ENCODE measurements around the gene LSM14B. TPM values are rescaled to one million over a fixed set of nuclear protein-coding genes. Genes with fewer than 3 reads are reported as not detected.

The LSM14B gene
- total RNA-seq, 1 experiment from 2014 or later = 51.3 TPM

DNA sequence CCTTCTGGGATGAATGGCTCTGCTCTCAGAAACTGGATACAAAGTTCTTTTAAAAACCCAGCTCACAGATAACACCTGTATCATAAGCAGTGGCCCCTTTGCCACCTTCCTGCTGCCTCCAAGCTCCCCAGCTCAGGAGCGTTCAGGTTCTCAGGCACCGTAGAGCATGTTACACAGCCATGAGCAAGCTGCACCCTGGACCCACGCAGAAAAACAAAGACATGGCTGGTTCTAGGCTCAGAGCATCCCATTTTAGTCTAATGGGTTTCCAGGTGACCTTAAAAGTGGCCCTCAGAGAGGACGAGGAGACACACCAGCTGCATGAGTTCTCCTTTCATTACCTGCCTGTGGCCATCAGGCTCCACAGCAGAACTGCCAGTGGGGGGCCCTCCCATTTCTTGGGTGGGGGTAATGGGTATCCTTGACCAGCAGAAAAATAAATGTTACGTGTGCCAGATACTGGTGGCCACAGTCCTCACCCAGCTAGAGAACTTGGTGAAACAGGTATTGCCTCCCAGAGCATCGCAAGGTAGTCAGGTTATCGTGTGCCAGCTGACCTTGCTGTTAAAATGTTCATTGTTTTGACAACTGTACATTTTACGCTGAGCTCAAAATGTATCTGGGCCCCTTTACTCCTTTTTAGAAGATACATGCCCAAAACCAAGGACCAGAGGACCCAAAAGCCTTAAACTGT, 13.4 kb downstream of the LSM14B start:
- POLR2A ChIA-PET = interaction anchor here (1.9 to 2.0 kb wide), 2 partner anchors 13 to 125 kb away, joined by 5 to 10 read pairs; partner anchors contain the start of gene LSM14B
- DNase-seq (ENCODE audit: low read depth, low spot score) (no peak), ATAC-seq (no peak)
- intact Hi-C loops (cut with micrococcal nuclease) = no loop called here
- CTCF ChIA-PET = interaction anchor here (0.7 to 1.5 kb wide), 4 partner anchors 9 to 658 kb away, joined by 3 to 24 read pairs (median 4); no protein-coding TSS in a partner anchor
- Histone ChIP-seq H4K20me1 (ENCODE audit: insufficient read depth) (peaks cover 7% of the 10 kb centered on the region; the same call in 1 of the 2 replicates), H3K4me3 (replicated peaks in 1 of 2; ENCODE audit: low read depth in 1 of 2, low read length in 2 of 2) (no peak overlapping the region), H3K9me3 (ENCODE audit: control insufficient read depth in 1 of 2, insufficient read depth in 1 of 2, low read depth in 1 of 2, low read length in 2 of 2) (no peaks in the 10 kb centered on the region), H3K79me2 (ENCODE audit: insufficient read depth, low read length) (peaks cover 40% of the 10 kb centered on the region), H3K9ac (ENCODE audit: low read length) (no peak overlapping the region), H3K27me3 (ENCODE audit: insufficient read depth, low read length) (no peaks in the 10 kb centered on the region), H2AFZ (ENCODE audit: low read depth, low read length, poor library complexity, severe bottlenecking) (no peak overlapping the region), H3K36me3 (ENCODE audit: control insufficient read depth in 1 of 2, insufficient read depth in 2 of 2, low read length in 2 of 2) (peaks cover 52 to 69% of the 10 kb centered on the region in 2 experiments), H3K4me1 (ENCODE audit: control insufficient read depth in 1 of 2, insufficient read depth in 2 of 2, low read length in 2 of 2) (no peaks in the 10 kb centered on the region), H3K27ac (ENCODE audit: low read depth, low read length) (no peak overlapping the region), H3K9me2 (ENCODE audit: insufficient read depth) (no peaks in the 10 kb centered on the region), H3K4me2 (ENCODE audit: low read length) (no peak overlapping the region)
- no TSS peak for BruUV-seq (replicated peaks)
- RAD21 ChIA-PET (ENCODE audit: low non-redundant PET in 1 of 2, low total read pairs in 2 of 2, uncharacterized antibody in 2 of 2, unreplicated experiment in 2 of 2) = no interaction called here
- TF ChIP-seq POLR2AphosphoS5 (IDR thresholded peaks at IDR 0.05; ENCODE audit: low read depth, low read length) = 0 out of 2 replicates have a peak, but pooled peaks have one; percentile 9
- TF ChIP-seq CEBPB (IDR thresholded peaks at IDR 0.05; ENCODE audit: low read depth) = no peak
- TF ChIP-seq, protein P1, sequence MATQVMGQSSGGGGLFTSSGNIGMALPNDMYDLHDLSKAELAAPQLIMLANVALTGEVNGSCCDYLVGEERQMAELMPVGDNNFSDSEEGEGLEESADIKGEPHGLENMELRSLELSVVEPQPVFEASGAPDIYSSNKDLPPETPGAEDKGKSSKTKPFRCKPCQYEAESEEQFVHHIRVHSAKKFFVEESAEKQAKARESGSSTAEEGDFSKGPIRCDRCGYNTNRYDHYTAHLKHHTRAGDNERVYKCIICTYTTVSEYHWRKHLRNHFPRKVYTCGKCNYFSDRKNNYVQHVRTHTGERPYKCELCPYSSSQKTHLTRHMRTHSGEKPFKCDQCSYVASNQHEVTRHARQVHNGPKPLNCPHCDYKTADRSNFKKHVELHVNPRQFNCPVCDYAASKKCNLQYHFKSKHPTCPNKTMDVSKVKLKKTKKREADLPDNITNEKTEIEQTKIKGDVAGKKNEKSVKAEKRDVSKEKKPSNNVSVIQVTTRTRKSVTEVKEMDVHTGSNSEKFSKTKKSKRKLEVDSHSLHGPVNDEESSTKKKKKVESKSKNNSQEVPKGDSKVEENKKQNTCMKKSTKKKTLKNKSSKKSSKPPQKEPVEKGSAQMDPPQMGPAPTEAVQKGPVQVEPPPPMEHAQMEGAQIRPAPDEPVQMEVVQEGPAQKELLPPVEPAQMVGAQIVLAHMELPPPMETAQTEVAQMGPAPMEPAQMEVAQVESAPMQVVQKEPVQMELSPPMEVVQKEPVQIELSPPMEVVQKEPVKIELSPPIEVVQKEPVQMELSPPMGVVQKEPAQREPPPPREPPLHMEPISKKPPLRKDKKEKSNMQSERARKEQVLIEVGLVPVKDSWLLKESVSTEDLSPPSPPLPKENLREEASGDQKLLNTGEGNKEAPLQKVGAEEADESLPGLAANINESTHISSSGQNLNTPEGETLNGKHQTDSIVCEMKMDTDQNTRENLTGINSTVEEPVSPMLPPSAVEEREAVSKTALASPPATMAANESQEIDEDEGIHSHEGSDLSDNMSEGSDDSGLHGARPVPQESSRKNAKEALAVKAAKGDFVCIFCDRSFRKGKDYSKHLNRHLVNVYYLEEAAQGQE (IDR thresholded peaks at IDR 0.05; ENCODE audit: low read depth) = no peak
- TF ChIP-seq, protein P2, sequence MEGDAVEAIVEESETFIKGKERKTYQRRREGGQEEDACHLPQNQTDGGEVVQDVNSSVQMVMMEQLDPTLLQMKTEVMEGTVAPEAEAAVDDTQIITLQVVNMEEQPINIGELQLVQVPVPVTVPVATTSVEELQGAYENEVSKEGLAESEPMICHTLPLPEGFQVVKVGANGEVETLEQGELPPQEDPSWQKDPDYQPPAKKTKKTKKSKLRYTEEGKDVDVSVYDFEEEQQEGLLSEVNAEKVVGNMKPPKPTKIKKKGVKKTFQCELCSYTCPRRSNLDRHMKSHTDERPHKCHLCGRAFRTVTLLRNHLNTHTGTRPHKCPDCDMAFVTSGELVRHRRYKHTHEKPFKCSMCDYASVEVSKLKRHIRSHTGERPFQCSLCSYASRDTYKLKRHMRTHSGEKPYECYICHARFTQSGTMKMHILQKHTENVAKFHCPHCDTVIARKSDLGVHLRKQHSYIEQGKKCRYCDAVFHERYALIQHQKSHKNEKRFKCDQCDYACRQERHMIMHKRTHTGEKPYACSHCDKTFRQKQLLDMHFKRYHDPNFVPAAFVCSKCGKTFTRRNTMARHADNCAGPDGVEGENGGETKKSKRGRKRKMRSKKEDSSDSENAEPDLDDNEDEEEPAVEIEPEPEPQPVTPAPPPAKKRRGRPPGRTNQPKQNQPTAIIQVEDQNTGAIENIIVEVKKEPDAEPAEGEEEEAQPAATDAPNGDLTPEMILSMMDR (IDR thresholded peaks at IDR 0.05 in 2 of 3, conservative IDR thresholded peaks at IDR 0.05 in 1 of 3; ENCODE audit: borderline replicate concordance in 1 of 3, insufficient read depth in 1 of 3, low read depth in 2 of 3, low read length in 2 of 3) = no peak
- TF ChIP-seq, protein P3, sequence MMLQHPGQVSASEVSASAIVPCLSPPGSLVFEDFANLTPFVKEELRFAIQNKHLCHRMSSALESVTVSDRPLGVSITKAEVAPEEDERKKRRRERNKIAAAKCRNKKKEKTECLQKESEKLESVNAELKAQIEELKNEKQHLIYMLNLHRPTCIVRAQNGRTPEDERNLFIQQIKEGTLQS (IDR thresholded peaks at IDR 0.05) = no peak
- TF ChIP-seq JUND (IDR thresholded peaks at IDR 0.05) = no peak
- no peak for TF ChIP-seq ZNF274 (IDR thresholded peaks at IDR 0.05; ENCODE audit: low read depth, low read length)
- TF ChIP-seq EGR1 (IDR thresholded peaks at IDR 0.05; ENCODE audit: low read depth) = no peak
- TF ChIP-seq FOSL1 (IDR thresholded peaks at IDR 0.05; ENCODE audit: low read depth) = no peak
- TF ChIP-seq ZFX (IDR thresholded peaks at IDR 0.05) = no peak
- TF ChIP-seq RAD21 (IDR thresholded peaks at IDR 0.05; ENCODE audit: low read depth) = no peak
- TF ChIP-seq, protein P4, sequence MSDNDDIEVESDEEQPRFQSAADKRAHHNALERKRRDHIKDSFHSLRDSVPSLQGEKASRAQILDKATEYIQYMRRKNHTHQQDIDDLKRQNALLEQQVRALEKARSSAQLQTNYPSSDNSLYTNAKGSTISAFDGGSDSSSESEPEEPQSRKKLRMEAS (IDR thresholded peaks at IDR 0.05) = no peak
- no peak for TF ChIP-seq CBX3 (IDR thresholded peaks at IDR 0.05; ENCODE audit: low read depth)
- no peak for TF ChIP-seq ELF1 (IDR thresholded peaks at IDR 0.05; ENCODE audit: borderline replicate concordance, low read depth)
- TF ChIP-seq SIN3A (IDR thresholded peaks at IDR 0.05; ENCODE audit: low read depth) = 0 out of 2 replicates have a peak, but pooled peaks have one; percentile 22
